BJ (cell line): ENCODE results near the gene TSPAN31. TPM values are rescaled to one million over a fixed set of nuclear protein-coding genes. Genes with fewer than 3 reads are reported as not detected.

ENCODE experiments used
- CTCF ChIA-PET: fragments of 350-600 bp; formaldehyde crosslinking; extraction: SDS; loops from one replicate; lab custom pipeline; 2021; ENCODE audit warnings: antibody characterized with exemption, inconsistent platforms; lab: Yijun Ruan, JAX
- POLR2A ChIA-PET: fragments of 300-600 bp; sonication (Branson Sonifier 250); formaldehyde crosslinking; extraction: SDS; loops from one replicate; lab custom pipeline; 2021; ENCODE audit warnings: antibody characterized with exemption; lab: Charles Lee
- DNase-seq: peaks from one replicate; pipeline ENCODE4 v3.0.0-alpha.2; 2011; ENCODE audit warnings: low read depth
- H3K27me3 ChIP-seq: 2 replicates; pipeline ENCODE4 v1.6.0; 2011; ENCODE audit warnings: low read length; ENCODE audit not compliant: control insufficient read depth, insufficient read depth
- H3K36me3 ChIP-seq: 2 replicates; pipeline ENCODE4 v1.5.1; 2011; ENCODE audit warnings: low read length; ENCODE audit not compliant: control insufficient read depth, insufficient read depth
- H3K4me3 ChIP-seq: 2 replicates; pipeline ENCODE4 v1.5.1; 2011; ENCODE audit warnings: low read depth, mild to moderate bottlenecking, control low read depth, low read length
- CTCF ChIP-seq: IDR thresholded peaks from 2 replicates; pipeline ENCODE4 v1.5.1; 2011; ENCODE audit warnings: low read depth, mild to moderate bottlenecking, control low read depth, inconsistent platforms, low read length, moderate library complexity; ENCODE audit not compliant: insufficient read depth
- polyA plus RNA-seq: library from polyadenylated mRNA; depleted of rRNA; stranded (reverse); fragments of >200 nt; gene quantifications from 2 replicates; pipeline ENCODE4 v1.2.3, GENCODE V29; 2011

TSPAN31 gene
- polyA plus RNA-seq, 1 experiment: 25.7 TPM

- ChIA-PET CTCF (interaction anchor here (0.9 to 3.0 kb wide), 2 partner anchors 10 to 12 kb away, joined by 3 to 58 read pairs; partner anchors contain the start of gene AGAP2), POLR2A (no interaction called here)
- TF ChIP-seq CTCF: no peak
- peaks cover 16% of the 10 kb centered on the region for H3K36me3 ChIP-seq
- DNase-seq: no peak
- H3K4me3 ChIP-seq: no peak overlapping the region
- 0 out of 2 replicates have a peak, but pooled peaks cover under 1% of the 10 kb centered on the region for H3K27me3 ChIP-seq
Measured at GRCh38 chr12:57724003-57724935, 20.6 kb upstream of the TSPAN31 start.

GRCh38 chr12:57724936-57725740, 19.7 kb upstream of the TSPAN31 start:
- Histone ChIP-seq H3K4me3 (no peak overlapping the region), H3K27me3 (0 out of 2 replicates have a peak, but pooled peaks cover 1% of the 10 kb centered on the region), H3K36me3 (peaks cover 11% of the 10 kb centered on the region)
- POLR2A ChIA-PET: no interaction called here
- no peak for DNase-seq
- CTCF ChIA-PET: interaction anchor here (0.6 to 3.0 kb wide), 23 partner anchors 8 to 146 kb away, joined by 3 to 58 read pairs (median 4); partner anchors contain the start of genes AGAP2, CYP27B1, EEF1AKMT3 and METTL1
- no peak for TF ChIP-seq CTCF

- no peak for TF ChIP-seq CTCF
- DNase-seq: no peak
- Histone ChIP-seq H3K36me3 (peaks cover 6% of the 10 kb centered on the region), H3K27me3 (0 out of 2 replicates have a peak, but pooled peaks cover 1% of the 10 kb centered on the region), H3K4me3 (peak overlapping the region; percentile 93)
- POLR2A ChIA-PET: interaction anchor here (0.5 kb wide), 1 partner anchor 122 kb away, joined by 3 read pairs; no protein-coding TSS in a partner anchor
- CTCF ChIA-PET: interaction anchor here (0.6 to 3.0 kb wide), 27 partner anchors 9 to 185 kb away, joined by 3 to 58 read pairs (median 4); partner anchors contain the start of genes AGAP2, CYP27B1, EEF1AKMT3 and METTL1
Measured at GRCh38 chr12:57725851-57726150, 19.0 kb upstream of the TSPAN31 start.

- Histone ChIP-seq H3K27me3 (0 out of 2 replicates have a peak, but pooled peaks cover 1% of the 10 kb centered on the region), H3K4me3 (peak overlapping the region; percentile 93), H3K36me3 (peaks cover 4% of the 10 kb centered on the region)
- POLR2A ChIA-PET: interaction anchor here (0.5 kb wide), 1 partner anchor 122 kb away, joined by 3 read pairs; no protein-coding TSS in a partner anchor
- peak; percentile 19 for DNase-seq
- peak; percentile 98 for TF ChIP-seq CTCF
- CTCF ChIA-PET: interaction anchor here (0.6 to 3.0 kb wide), 30 partner anchors 10 to 1056 kb away, joined by 3 to 58 read pairs (median 4); partner anchors contain the start of genes AGAP2, B4GALNT1, CDK4 and CYP27B1
Measured at GRCh38 chr12:57726151-57726883, 18.5 kb upstream of the TSPAN31 start.
